ENCODE measurements around the gene LMNA. TPM values are rescaled to one million over a fixed set of nuclear protein-coding genes. Genes with fewer than 3 reads are reported as not detected.
A peak's percentile ranks its signal among the peaks of the same experiment; 100 is the strongest.

The LMNA gene
- total RNA-seq, 4 donors from 2014 or later, result 371 to 501 (median 419) TPM

GRCh38 chr1:156086256-156086662, 28.3 kb upstream of the LMNA start:
- 13 to 16% methylated on average over 1 of the region's 1 CpG for WGBS, 2 donors
- no peak for DNase-seq (ENCODE audit: low spot score in 2 of 2)
- H3K36me3 ChIP-seq, result no peaks in the 10 kb centered on the region
- no peaks in the 10 kb centered on the region for H3K27me3 ChIP-seq
- H3K9me3 ChIP-seq, result no peaks in the 10 kb centered on the region
- H3K27ac ChIP-seq, result no peak overlapping the region
- H3K4me1 ChIP-seq, result peaks cover 0 to 38% (median 8%) of the 10 kb centered on the region in 4 donors
- no peak overlapping the region for H3K4me3 ChIP-seq
- TF ChIP-seq EP300 (IDR thresholded peaks at IDR 0.05) (no peak), POLR2A (IDR thresholded peaks at IDR 0.05) (no peak), CTCF (IDR thresholded peaks at IDR 0.05) (no peak)

GRCh38 chr1:156089704-156090103, 24.8 kb upstream of the LMNA start:
- Histone ChIP-seq H3K36me3 (no peaks in the 10 kb centered on the region), H3K9me3 (no peaks in the 10 kb centered on the region), H3K4me3 (no peak overlapping the region), H3K27me3 (no peaks in the 10 kb centered on the region), H3K4me1 (peaks cover 0 to 19% (median 0%) of the 10 kb centered on the region in 4 donors), H3K27ac (peak overlapping the region in 2 of 4 donors; percentile 44 to 47)
- no peak for DNase-seq (ENCODE audit: low spot score in 2 of 2)
- TF ChIP-seq EP300 (IDR thresholded peaks at IDR 0.05), result no peak
- no peak for TF ChIP-seq POLR2A (IDR thresholded peaks at IDR 0.05)
- no peak for TF ChIP-seq CTCF (IDR thresholded peaks at IDR 0.05)
- 43 to 48% methylated on average over 3 to 4 of the region's 6 CpGs for WGBS, 2 donors

GRCh38 chr1:156090138-156090839, 24.2 kb upstream of the LMNA start:
- DNase-seq (ENCODE audit: low spot score in 2 of 2), result no peak
- Histone ChIP-seq H3K27ac (peak overlapping the region in 2 of 4 donors; percentile 35 to 47), H3K9me3 (no peaks in the 10 kb centered on the region), H3K27me3 (no peaks in the 10 kb centered on the region), H3K36me3 (no peaks in the 10 kb centered on the region), H3K4me3 (no peak overlapping the region), H3K4me1 (peaks cover 0 to 20% (median 0%) of the 10 kb centered on the region in 4 donors)
- TF ChIP-seq POLR2A (IDR thresholded peaks at IDR 0.05) (no peak), CTCF (IDR thresholded peaks at IDR 0.05) (no peak), EP300 (IDR thresholded peaks at IDR 0.05) (no peak)
- 35 to 38% methylated on average over 5 of the region's 5 CpGs for WGBS, 2 donors

GRCh38 chr1:156090840-156091188, 23.7 kb upstream of the LMNA start:
- Histone ChIP-seq H3K9me3 (no peaks in the 10 kb centered on the region), H3K4me3 (no peak overlapping the region), H3K27me3 (no peaks in the 10 kb centered on the region), H3K27ac (peak overlapping the region in 1 of 4 donors; percentile 35), H3K36me3 (no peaks in the 10 kb centered on the region), H3K4me1 (peaks cover 0 to 25% (median 3%) of the 10 kb centered on the region in 4 donors)
- TF ChIP-seq CTCF (IDR thresholded peaks at IDR 0.05), result peak; percentile 76 to 98 (median 88)
- TF ChIP-seq EP300 (IDR thresholded peaks at IDR 0.05), result no peak
- TF ChIP-seq POLR2A (IDR thresholded peaks at IDR 0.05), result no peak
- peak; percentile 77 to 85 for DNase-seq (ENCODE audit: low spot score in 2 of 2)
- 34 to 42% methylated on average over 13 to 14 of the region's 14 CpGs for WGBS, 2 donors

- H3K9me3 ChIP-seq, result no peaks in the 10 kb centered on the region
- peaks cover 0 to 27% (median 11%) of the 10 kb centered on the region in 4 donors for H3K4me1 ChIP-seq
- 73 to 74% methylated on average over 2 of the region's 2 CpGs for WGBS, 2 donors
- DNase-seq (ENCODE audit: low spot score in 2 of 2), result no peak
- H3K4me3 ChIP-seq, result no peak overlapping the region
- H3K27ac ChIP-seq, result no peak overlapping the region
- no peaks in the 10 kb centered on the region for H3K27me3 ChIP-seq
- no peak for TF ChIP-seq CTCF (IDR thresholded peaks at IDR 0.05)
- TF ChIP-seq POLR2A (IDR thresholded peaks at IDR 0.05), result no peak
- TF ChIP-seq EP300 (IDR thresholded peaks at IDR 0.05), result no peak
- H3K36me3 ChIP-seq, result no peaks in the 10 kb centered on the region
These were observed 22.9 kb upstream of the LMNA start for GRCh38 chr1:156091610-156092009.
